ENCODE measurements around the gene PPEF1. TPM values are rescaled to one million over a fixed set of nuclear protein-coding genes. Genes with fewer than 3 reads are reported as not detected.

PPEF1 gene
- total and polyA plus RNA-seq, 2 of the 8 experiments (the other 6 are each of a cell fraction or from before 2014, with no cell fraction given) = 0.08 to 0.30 TPM

- no peak for FAIRE-seq
- H2BK120ac ChIP-seq (replicated peaks; ENCODE audit: low read depth, low read length) = no peak overlapping the region
- no peak for TF ChIP-seq HDAC6 (IDR thresholded peaks at IDR 0.05; ENCODE audit: low read depth, low read length)
- TF ChIP-seq RFX5 (IDR thresholded peaks at IDR 0.05; ENCODE audit: borderline replicate concordance, low read depth, low read length) = no peak
- TF ChIP-seq KDM5A (IDR thresholded peaks at IDR 0.05; ENCODE audit: low read length) = no peak
- TF ChIP-seq JUN (IDR thresholded peaks at IDR 0.05; ENCODE audit: low read depth, low read length) = no peak
- no peak for TF ChIP-seq TAF7 (optimal IDR thresholded peaks at IDR 0.05; ENCODE audit: borderline replicate concordance, low read depth, low read length)
- no peak for TF ChIP-seq GTF2F1 (IDR thresholded peaks at IDR 0.05; ENCODE audit: borderline replicate concordance, low read depth, low read length)
- TF ChIP-seq SAP30 (IDR thresholded peaks at IDR 0.05; ENCODE audit: insufficient read depth, insufficient replicate concordance, low read length) = no peak
- TF ChIP-seq, protein P1, sequence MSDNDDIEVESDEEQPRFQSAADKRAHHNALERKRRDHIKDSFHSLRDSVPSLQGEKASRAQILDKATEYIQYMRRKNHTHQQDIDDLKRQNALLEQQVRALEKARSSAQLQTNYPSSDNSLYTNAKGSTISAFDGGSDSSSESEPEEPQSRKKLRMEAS (IDR thresholded peaks at IDR 0.05) = no peak
- TF ChIP-seq SRF (IDR thresholded peaks at IDR 0.05; ENCODE audit: low read depth, low read length) = no peak
- TF ChIP-seq CREB1 (IDR thresholded peaks at IDR 0.05) = no peak
- TF ChIP-seq, protein P2, sequence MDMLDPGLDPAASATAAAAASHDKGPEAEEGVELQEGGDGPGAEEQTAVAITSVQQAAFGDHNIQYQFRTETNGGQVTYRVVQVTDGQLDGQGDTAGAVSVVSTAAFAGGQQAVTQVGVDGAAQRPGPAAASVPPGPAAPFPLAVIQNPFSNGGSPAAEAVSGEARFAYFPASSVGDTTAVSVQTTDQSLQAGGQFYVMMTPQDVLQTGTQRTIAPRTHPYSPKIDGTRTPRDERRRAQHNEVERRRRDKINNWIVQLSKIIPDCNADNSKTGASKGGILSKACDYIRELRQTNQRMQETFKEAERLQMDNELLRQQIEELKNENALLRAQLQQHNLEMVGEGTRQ (IDR thresholded peaks at IDR 0.05; ENCODE audit: low read length) = no peak
- TF ChIP-seq CHD1 (IDR thresholded peaks at IDR 0.05; ENCODE audit: low read depth, low read length) = no peak
Measured at GRCh38 chrX:18681996-18682395, 25.4 kb upstream of the PPEF1 start.

More at GRCh38 chrX:18681996-18682395, 25.4 kb upstream of the PPEF1 start:
- Histone ChIP-seq H3K4me2 (ENCODE audit: insufficient read depth in 1 of 2, low read depth in 2 of 2, low read length in 2 of 2) (no peak overlapping the region), H3K79me2 (ENCODE audit: control insufficient read depth in 1 of 2, insufficient read depth in 2 of 2, low read length in 2 of 2) (no peaks in the 10 kb centered on the region), H3K14ac (ENCODE audit: insufficient read length) (no peak overlapping the region), H2BK20ac (ENCODE audit: low read length) (no peak overlapping the region), H3K27ac (ENCODE audit: low read depth, low read length) (no peak overlapping the region), H3K23me2 (ENCODE audit: low read depth, low read length) (no peaks in the 10 kb centered on the region), H4K8ac (ENCODE audit: extremely low read depth, insufficient read depth, low read length) (no peak overlapping the region), H3K79me1 (ENCODE audit: low read depth, low read length) (no peaks in the 10 kb centered on the region), H3K4ac (replicated peaks; ENCODE audit: insufficient read length, low read depth, low read length) (no peak overlapping the region), H3K4me1 (replicated peaks in 1 of 4; ENCODE audit: control insufficient read depth in 3 of 4, insufficient read depth in 4 of 4, low read length in 3 of 4) (0 out of 7 replicates have a peak, but pooled peaks cover 0 to 2% (median 0%) of the 10 kb centered on the region in 4 experiments), H2AFZ (ENCODE audit: low read length) (no peak overlapping the region), H2AK5ac (ENCODE audit: low read depth, low read length) (no peak overlapping the region), H3K18ac (ENCODE audit: extremely low read depth, low read length) (no peak overlapping the region), H4K20me1 (replicated peaks in 1 of 2; ENCODE audit: control insufficient read depth in 1 of 2, insufficient read depth in 2 of 2, low read length in 2 of 2) (no peaks in the 10 kb centered on the region), H3K9me3 (ENCODE audit: insufficient read depth in 2 of 2, low read depth in 1 of 2, low read length in 1 of 2) (no peaks in the 10 kb centered on the region), H3K27me3 (replicated peaks in 1 of 4; ENCODE audit: control insufficient read depth in 3 of 4, extremely low read depth in 1 of 4, insufficient read depth in 3 of 4, low read length in 3 of 4) (no peaks in the 10 kb centered on the region), H2BK12ac (ENCODE audit: low read depth, low read length) (no peak overlapping the region), H4K91ac (replicated peaks; ENCODE audit: insufficient read length, low read length) (no peak overlapping the region), H3K36me3 (ENCODE audit: control insufficient read depth in 2 of 4, insufficient read depth in 4 of 4, low read length in 3 of 4) (no peaks in the 10 kb centered on the region), H2BK15ac (ENCODE audit: low read length) (no peak overlapping the region), H3K23ac (ENCODE audit: insufficient read length) (no peak overlapping the region), H3K56ac (replicated peaks; ENCODE audit: insufficient read length, low read depth, low read length) (no peak overlapping the region), H3K4me3 (ENCODE audit: extremely low read depth in 1 of 4, insufficient read depth in 2 of 4, low read depth in 3 of 4, low read length in 4 of 4) (no peak overlapping the region), H2BK5ac (ENCODE audit: low read depth, low read length) (no peak overlapping the region), H4K5ac (ENCODE audit: insufficient read length, low read depth, low read length) (no peak overlapping the region), H3K9ac (replicated peaks in 1 of 4; ENCODE audit: extremely low read depth in 1 of 4, low read depth in 3 of 4, low read length in 3 of 4) (no peak overlapping the region)
- no peak for DNase-seq (ENCODE audit: low read depth in 1 of 2, low spot score in 2 of 2)
- WGBS, 2 experiments (ENCODE audit: extremely low coverage in 1 of 2, insufficient coverage in 1 of 2, insufficient read length in 1 of 2, insufficient replicate concordance in 2 of 2, low coverage in 1 of 2, low lambda C conversion rate in 2 of 2, missing lambda C conversion rate in 1 of 2) = 90% methylated on average over 5 of the region's 6 CpGs; no CpG with 5 or more reads in 1 of the 2 experiments
- ChIA-PET POLR2A (ENCODE audit: partially characterized antibody) (no interaction called here), CTCF (ENCODE audit: partially characterized antibody) (no interaction called here)

Measured in H1 (cell line).